ENCODE measurements around the gene HEBP1. TPM values are rescaled to one million over a fixed set of nuclear protein-coding genes. Genes with fewer than 3 reads are reported as not detected.
A peak's percentile ranks its signal among the peaks of the same experiment; 100 is the strongest.

Gene HEBP1
- total and polyA plus RNA-seq, 7 donors, result 32.1 to 85.8 (median 44.9) TPM

- Histone ChIP-seq H3K27me3 (no peaks in the 10 kb centered on the region), H3K9me3 (peaks cover 0 to 9% (median 4%) of the 10 kb centered on the region in 4 donors), H3K36me3 (peaks cover 0 to 48% (median 27%) of the 10 kb centered on the region in 4 donors), H3K4me1 (peaks cover 0 to 32% (median 28%) of the 10 kb centered on the region in 4 donors), H3K27ac (peak overlapping the region; percentile 25 to 60 (median 45)), H3K4me3 (no peak overlapping the region)
- 77 to 84% methylated on average over 14 of the region's 14 CpGs for WGBS, 2 donors
- DNase-seq, result no peak
- TF ChIP-seq POLR2A (IDR thresholded peaks at IDR 0.05), result no peak
- no peak for TF ChIP-seq EP300 (IDR thresholded peaks at IDR 0.05)
- TF ChIP-seq, protein P1, sequence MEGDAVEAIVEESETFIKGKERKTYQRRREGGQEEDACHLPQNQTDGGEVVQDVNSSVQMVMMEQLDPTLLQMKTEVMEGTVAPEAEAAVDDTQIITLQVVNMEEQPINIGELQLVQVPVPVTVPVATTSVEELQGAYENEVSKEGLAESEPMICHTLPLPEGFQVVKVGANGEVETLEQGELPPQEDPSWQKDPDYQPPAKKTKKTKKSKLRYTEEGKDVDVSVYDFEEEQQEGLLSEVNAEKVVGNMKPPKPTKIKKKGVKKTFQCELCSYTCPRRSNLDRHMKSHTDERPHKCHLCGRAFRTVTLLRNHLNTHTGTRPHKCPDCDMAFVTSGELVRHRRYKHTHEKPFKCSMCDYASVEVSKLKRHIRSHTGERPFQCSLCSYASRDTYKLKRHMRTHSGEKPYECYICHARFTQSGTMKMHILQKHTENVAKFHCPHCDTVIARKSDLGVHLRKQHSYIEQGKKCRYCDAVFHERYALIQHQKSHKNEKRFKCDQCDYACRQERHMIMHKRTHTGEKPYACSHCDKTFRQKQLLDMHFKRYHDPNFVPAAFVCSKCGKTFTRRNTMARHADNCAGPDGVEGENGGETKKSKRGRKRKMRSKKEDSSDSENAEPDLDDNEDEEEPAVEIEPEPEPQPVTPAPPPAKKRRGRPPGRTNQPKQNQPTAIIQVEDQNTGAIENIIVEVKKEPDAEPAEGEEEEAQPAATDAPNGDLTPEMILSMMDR (IDR thresholded peaks at IDR 0.05), result no peak
- TF ChIP-seq POLR2AphosphoS5 (IDR thresholded peaks at IDR 0.05), result no peak
- intact Hi-C loops (cut with DNase I), result no loop called here
These were observed 24.6 kb downstream of the HEBP1 start for GRCh38 chr12:12975322-12976077.

DNA sequence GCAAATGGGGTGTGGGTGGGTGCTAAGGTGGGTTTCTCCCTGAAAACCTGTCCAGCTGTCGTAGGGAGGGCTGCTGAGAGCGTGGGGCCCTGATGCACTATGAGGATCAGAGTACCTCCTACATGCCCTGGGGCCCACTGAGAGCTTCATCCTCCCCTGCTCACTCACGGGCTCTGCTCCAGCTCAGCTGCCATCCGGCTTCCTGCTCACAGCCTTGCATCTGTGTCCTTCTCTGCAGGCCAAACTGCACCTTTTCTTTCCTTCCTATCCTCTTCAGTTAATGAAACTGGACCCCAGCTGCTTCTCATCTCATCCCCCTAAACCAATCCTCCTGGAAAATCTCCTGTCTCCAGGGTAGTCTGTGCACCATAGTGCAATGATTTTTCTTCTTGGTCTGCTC is 25.9 kb downstream of the HEBP1 start:
- WGBS, 2 donors, result 92 to 97% methylated on average over 4 of the region's 4 CpGs
- DNase-seq, result no peak
- Histone ChIP-seq H3K4me1 (peaks cover 0 to 21% (median 15%) of the 10 kb centered on the region in 4 donors), H3K9me3 (peaks cover 0 to 9% (median 4%) of the 10 kb centered on the region in 4 donors), H3K36me3 (peaks cover 0 to 46% (median 27%) of the 10 kb centered on the region in 4 donors), H3K27me3 (no peaks in the 10 kb centered on the region), H3K27ac (no peak overlapping the region), H3K4me3 (no peak overlapping the region)
- TF ChIP-seq POLR2A (IDR thresholded peaks at IDR 0.05) (no peak), POLR2AphosphoS5 (IDR thresholded peaks at IDR 0.05) (no peak), EP300 (IDR thresholded peaks at IDR 0.05) (no peak)
- TF ChIP-seq, protein P1 (IDR thresholded peaks at IDR 0.05), result no peak
- intact Hi-C loops (cut with DNase I), result no loop called here

DNA sequence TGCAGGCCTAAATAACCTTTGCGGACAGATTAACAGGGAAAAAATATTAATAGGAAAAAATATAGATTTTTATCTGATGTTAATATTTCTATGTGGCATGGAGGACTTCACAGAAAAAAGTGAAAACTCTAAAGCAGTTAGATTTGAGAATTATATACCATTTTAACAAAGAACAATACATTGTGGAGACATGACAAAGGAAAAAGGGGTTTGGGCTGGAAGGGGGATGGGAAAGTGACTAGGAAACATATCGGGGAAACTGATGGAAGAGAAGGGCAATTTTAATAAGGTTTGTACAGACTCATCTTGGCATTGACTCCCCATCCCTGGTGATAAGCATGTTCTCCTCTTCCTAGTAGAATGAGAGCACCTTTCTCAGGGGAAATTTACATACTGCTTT is 27.0 kb downstream of the HEBP1 start:
- no peak overlapping the region for H3K27ac ChIP-seq
- H3K9me3 ChIP-seq, result peaks cover 0 to 9% (median 4%) of the 10 kb centered on the region in 4 donors
- no peaks in the 10 kb centered on the region for H3K27me3 ChIP-seq
- H3K36me3 ChIP-seq, result peaks cover 0 to 41% (median 27%) of the 10 kb centered on the region in 4 donors
- intact Hi-C loops (cut with DNase I), result no loop called here
- H3K4me1 ChIP-seq, result peaks cover 0 to 16% (median 10%) of the 10 kb centered on the region in 4 donors
- no peak for TF ChIP-seq EP300 (IDR thresholded peaks at IDR 0.05)
- DNase-seq, result no peak
- no peak overlapping the region for H3K4me3 ChIP-seq
- 95 to 98% methylated on average over 2 of the region's 2 CpGs for whole genome bisulfite sequencing, 2 donors

DNA sequence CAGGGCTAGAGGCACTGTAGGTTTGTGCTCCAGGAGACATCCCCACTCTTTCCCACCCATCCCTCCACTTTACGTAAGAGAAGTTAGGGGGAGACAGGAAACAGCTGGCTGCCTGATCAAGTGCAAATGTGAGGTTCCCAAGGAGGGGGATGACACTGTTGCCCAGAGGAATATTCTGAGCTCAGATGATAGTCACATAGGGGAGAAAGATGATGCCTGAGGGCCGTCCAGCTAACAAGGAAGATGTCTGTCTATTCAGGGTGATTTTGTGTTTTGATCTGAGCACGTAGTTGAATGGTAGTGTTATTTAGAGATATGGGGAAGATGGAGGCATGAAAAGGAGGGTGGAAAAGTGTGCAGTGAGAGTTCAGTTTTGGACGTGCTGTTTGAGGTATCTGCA is 34.2 kb downstream of the HEBP1 start:
- 81 to 82% methylated on average over 4 of the region's 4 CpGs for WGBS, 2 donors
- Histone ChIP-seq H3K4me1 (no peaks in the 10 kb centered on the region), H3K4me3 (no peak overlapping the region), H3K9me3 (no peaks in the 10 kb centered on the region), H3K36me3 (no peaks in the 10 kb centered on the region), H3K27ac (no peak overlapping the region), H3K27me3 (no peaks in the 10 kb centered on the region)
- TF ChIP-seq POLR2A (IDR thresholded peaks at IDR 0.05) (no peak), EP300 (IDR thresholded peaks at IDR 0.05) (no peak), POLR2AphosphoS5 (IDR thresholded peaks at IDR 0.05) (no peak)
- TF ChIP-seq, protein P1 (IDR thresholded peaks at IDR 0.05), result no peak
- intact Hi-C loops (cut with DNase I), result no loop called here
- no peak for DNase-seq

GRCh38 chr12:12964255-12964654 is 35.8 kb downstream of the HEBP1 start:
- H3K4me1 ChIP-seq, result no peaks in the 10 kb centered on the region
- intact Hi-C loops (cut with DNase I), result no loop called here
- no peak overlapping the region for H3K4me3 ChIP-seq
- 90 to 95% methylated on average over 4 of the region's 4 CpGs for WGBS, 2 donors
- no peaks in the 10 kb centered on the region for H3K27me3 ChIP-seq
- no peaks in the 10 kb centered on the region for H3K9me3 ChIP-seq
- H3K27ac ChIP-seq, result no peak overlapping the region
- TF ChIP-seq POLR2AphosphoS5 (IDR thresholded peaks at IDR 0.05) (no peak), POLR2A (IDR thresholded peaks at IDR 0.05) (no peak), EP300 (IDR thresholded peaks at IDR 0.05) (no peak)
- TF ChIP-seq, protein P1 (IDR thresholded peaks at IDR 0.05), result no peak
- DNase-seq, result no peak
- no peaks in the 10 kb centered on the region for H3K36me3 ChIP-seq

All from sigmoid colon (tissue), 7 donors.